Measurements from ENCODE around the gene TM9SF2. TPM values are rescaled to one million over a fixed set of nuclear protein-coding genes. Genes with fewer than 3 reads are reported as not detected.

Gene TM9SF2
- total RNA-seq, 1 experiment from 2014 or later: 84.0 TPM

DNA sequence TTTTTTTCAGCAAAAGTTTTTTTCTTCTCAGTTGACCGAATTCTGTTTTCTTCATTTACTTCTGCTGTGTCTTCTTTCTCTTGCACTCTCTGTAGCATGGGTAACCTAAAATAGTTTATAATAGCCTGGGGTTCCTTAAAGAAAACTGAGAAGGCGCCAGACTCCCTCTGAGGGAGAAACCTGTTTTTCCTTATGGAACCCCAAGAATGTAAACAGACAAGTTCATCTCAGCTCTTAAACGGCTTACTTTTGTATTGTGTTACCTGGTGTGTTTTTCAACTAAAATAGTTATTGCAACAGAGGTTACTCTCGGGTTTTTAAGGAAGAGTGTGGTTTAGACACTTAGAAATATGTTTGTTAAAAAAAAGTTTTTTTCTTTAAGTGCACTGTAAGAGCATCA lies 23.8 kb upstream of the TM9SF2 start:
- peaks cover 17% of the 10 kb centered on the region for H3K4me1 Mint-ChIP-seq
- no peaks in the 10 kb centered on the region for H3K9me3 Mint-ChIP-seq
- DNase-seq (ENCODE audit: low spot score) (no peak), ATAC-seq (no peak)
- ChIA-PET POLR2A (no interaction called here), CTCF (no interaction called here)
- H3K27ac Mint-ChIP-seq: peak overlapping the region; percentile 66
- H3K27me3 Mint-ChIP-seq (ENCODE audit: low read depth): no peaks in the 10 kb centered on the region
- TF ChIP-seq ZNF416 (CRISPR knock-in tag; IDR thresholded peaks at IDR 0.05): no peak
- TF ChIP-seq, protein P1, sequence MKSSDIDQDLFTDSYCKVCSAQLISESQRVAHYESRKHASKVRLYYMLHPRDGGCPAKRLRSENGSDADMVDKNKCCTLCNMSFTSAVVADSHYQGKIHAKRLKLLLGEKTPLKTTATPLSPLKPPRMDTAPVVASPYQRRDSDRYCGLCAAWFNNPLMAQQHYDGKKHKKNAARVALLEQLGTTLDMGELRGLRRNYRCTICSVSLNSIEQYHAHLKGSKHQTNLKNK (CRISPR knock-in tag; IDR thresholded peaks at IDR 0.05): no peak
- TF ChIP-seq SMAD3 (CRISPR knock-in tag; IDR thresholded peaks at IDR 0.05; ENCODE audit: borderline replicate concordance): no peak
- no peak for TF ChIP-seq ZNF121 (CRISPR knock-in tag; IDR thresholded peaks at IDR 0.05)
- TF ChIP-seq, protein P2, sequence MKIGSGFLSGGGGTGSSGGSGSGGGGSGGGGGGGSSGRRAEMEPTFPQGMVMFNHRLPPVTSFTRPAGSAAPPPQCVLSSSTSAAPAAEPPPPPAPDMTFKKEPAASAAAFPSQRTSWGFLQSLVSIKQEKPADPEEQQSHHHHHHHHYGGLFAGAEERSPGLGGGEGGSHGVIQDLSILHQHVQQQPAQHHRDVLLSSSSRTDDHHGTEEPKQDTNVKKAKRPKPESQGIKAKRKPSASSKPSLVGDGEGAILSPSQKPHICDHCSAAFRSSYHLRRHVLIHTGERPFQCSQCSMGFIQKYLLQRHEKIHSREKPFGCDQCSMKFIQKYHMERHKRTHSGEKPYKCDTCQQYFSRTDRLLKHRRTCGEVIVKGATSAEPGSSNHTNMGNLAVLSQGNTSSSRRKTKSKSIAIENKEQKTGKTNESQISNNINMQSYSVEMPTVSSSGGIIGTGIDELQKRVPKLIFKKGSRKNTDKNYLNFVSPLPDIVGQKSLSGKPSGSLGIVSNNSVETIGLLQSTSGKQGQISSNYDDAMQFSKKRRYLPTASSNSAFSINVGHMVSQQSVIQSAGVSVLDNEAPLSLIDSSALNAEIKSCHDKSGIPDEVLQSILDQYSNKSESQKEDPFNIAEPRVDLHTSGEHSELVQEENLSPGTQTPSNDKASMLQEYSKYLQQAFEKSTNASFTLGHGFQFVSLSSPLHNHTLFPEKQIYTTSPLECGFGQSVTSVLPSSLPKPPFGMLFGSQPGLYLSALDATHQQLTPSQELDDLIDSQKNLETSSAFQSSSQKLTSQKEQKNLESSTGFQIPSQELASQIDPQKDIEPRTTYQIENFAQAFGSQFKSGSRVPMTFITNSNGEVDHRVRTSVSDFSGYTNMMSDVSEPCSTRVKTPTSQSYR (CRISPR knock-in tag; IDR thresholded peaks at IDR 0.05): no peak
- no peak for TF ChIP-seq ZNF671 (CRISPR knock-in tag; IDR thresholded peaks at IDR 0.05)
- TF ChIP-seq, protein P3, sequence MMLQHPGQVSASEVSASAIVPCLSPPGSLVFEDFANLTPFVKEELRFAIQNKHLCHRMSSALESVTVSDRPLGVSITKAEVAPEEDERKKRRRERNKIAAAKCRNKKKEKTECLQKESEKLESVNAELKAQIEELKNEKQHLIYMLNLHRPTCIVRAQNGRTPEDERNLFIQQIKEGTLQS (CRISPR knock-in tag; conservative IDR thresholded peaks at IDR 0.05): no peak
- no peak for TF ChIP-seq NR3C1 (CRISPR knock-in tag; conservative IDR thresholded peaks at IDR 0.05; ENCODE audit: low read depth)
- no peak for TF ChIP-seq NR1H2 (CRISPR knock-in tag; IDR thresholded peaks at IDR 0.05)
- TF ChIP-seq, protein P4, sequence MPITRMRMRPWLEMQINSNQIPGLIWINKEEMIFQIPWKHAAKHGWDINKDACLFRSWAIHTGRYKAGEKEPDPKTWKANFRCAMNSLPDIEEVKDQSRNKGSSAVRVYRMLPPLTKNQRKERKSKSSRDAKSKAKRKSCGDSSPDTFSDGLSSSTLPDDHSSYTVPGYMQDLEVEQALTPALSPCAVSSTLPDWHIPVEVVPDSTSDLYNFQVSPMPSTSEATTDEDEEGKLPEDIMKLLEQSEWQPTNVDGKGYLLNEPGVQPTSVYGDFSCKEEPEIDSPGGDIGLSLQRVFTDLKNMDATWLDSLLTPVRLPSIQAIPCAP (CRISPR knock-in tag; IDR thresholded peaks at IDR 0.05): no peak
- no peak for TF ChIP-seq ELF4 (CRISPR knock-in tag; IDR thresholded peaks at IDR 0.05; ENCODE audit: low read depth)
- TF ChIP-seq TEAD4 (CRISPR knock-in tag; IDR thresholded peaks at IDR 0.05): no peak
- TF ChIP-seq, protein P5, sequence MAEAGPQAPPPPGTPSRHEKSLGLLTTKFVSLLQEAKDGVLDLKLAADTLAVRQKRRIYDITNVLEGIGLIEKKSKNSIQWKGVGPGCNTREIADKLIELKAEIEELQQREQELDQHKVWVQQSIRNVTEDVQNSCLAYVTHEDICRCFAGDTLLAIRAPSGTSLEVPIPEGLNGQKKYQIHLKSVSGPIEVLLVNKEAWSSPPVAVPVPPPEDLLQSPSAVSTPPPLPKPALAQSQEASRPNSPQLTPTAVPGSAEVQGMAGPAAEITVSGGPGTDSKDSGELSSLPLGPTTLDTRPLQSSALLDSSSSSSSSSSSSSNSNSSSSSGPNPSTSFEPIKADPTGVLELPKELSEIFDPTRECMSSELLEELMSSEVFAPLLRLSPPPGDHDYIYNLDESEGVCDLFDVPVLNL (CRISPR knock-in tag; IDR thresholded peaks at IDR 0.05; ENCODE audit: borderline replicate concordance, low read depth): no peak
- no peak overlapping the region for H3K4me3 Mint-ChIP-seq
- no peaks in the 10 kb centered on the region for H3K36me3 Mint-ChIP-seq

DNA sequence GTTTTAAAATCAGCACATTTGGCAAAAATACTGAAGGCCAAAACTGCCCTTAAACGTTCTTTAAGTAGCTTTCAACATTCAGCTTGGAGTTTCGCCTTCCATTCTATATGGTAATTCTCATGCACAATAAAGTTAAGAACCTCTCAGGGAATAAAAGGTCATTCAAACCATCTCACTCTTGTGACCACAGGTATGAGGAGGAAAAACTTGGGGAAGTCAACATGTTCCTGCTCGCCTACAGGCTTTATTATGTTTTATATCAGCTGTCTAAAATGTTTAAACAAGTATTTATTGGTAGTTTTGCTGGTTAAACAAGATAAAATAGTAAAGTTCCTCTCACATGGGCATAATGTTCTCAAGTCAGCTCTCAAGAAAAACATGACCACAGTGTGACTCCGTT lies 19.9 kb upstream of the TM9SF2 start:
- no peak for ATAC-seq
- H3K27ac Mint-ChIP-seq: no peak overlapping the region
- no peaks in the 10 kb centered on the region for H3K36me3 Mint-ChIP-seq
- no peak for TF ChIP-seq SMAD4 (CRISPR knock-in tag; IDR thresholded peaks at IDR 0.05)
- TF ChIP-seq JAZF1 (CRISPR knock-in tag; IDR thresholded peaks at IDR 0.05): no peak
- TF ChIP-seq EMX1 (CRISPR knock-in tag; IDR thresholded peaks at IDR 0.05): no peak
- TF ChIP-seq ZNF263 (CRISPR knock-in tag; IDR thresholded peaks at IDR 0.05; ENCODE audit: low read depth): no peak
- DNase-seq (ENCODE audit: low spot score): no peak
- peaks cover 3% of the 10 kb centered on the region; the same call in 1 of the 2 replicates for H3K9me3 Mint-ChIP-seq
- H3K4me1 Mint-ChIP-seq: peaks cover 12% of the 10 kb centered on the region
- peaks cover 6% of the 10 kb centered on the region for H3K27me3 Mint-ChIP-seq (ENCODE audit: low read depth)
- POLR2A ChIA-PET: interaction anchor here (0.7 kb wide), 1 partner anchor 66 kb away, joined by 3 read pairs; no protein-coding TSS in a partner anchor
- CTCF ChIA-PET: no interaction called here
- H3K4me3 Mint-ChIP-seq: no peak overlapping the region

DNA sequence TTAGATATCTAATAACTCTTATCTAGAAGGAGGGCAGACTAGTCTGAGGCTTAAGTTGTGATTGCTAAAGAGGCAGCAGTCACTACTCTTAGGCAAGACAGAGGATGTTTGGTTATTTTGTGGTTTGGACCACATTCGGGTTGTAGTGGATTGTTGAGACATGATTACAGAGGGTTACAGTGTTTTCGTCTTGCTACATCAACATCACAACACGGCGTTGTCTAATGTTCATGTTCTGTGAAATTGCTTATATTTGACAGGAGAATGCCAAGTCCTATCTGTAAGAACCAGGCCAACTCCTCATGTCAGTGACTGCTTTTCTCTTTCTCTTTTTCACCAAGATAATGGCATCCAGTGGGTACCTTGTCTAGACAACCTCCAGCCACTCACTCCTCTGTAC lies 16.8 kb upstream of the TM9SF2 start:
- no peak overlapping the region for H3K27ac Mint-ChIP-seq
- H3K9me3 Mint-ChIP-seq: peaks cover 17% of the 10 kb centered on the region
- no peaks in the 10 kb centered on the region for H3K4me1 Mint-ChIP-seq
- CTCF ChIA-PET: no interaction called here
- peaks cover 6% of the 10 kb centered on the region for H3K27me3 Mint-ChIP-seq (ENCODE audit: low read depth)
- POLR2A ChIA-PET: no interaction called here
- no peak for DNase-seq (ENCODE audit: low spot score)
- H3K4me3 Mint-ChIP-seq: no peak overlapping the region
- no peak for ATAC-seq
- TF ChIP-seq GRHL2 (CRISPR knock-in tag; IDR thresholded peaks at IDR 0.05; ENCODE audit: insufficient replicate concordance, severe bottlenecking) (no peak), NFE2L1 (CRISPR knock-in tag; IDR thresholded peaks at IDR 0.05) (no peak), ATF1 (CRISPR knock-in tag; IDR thresholded peaks at IDR 0.05) (no peak), TP53 (CRISPR knock-in tag; IDR thresholded peaks at IDR 0.05) (no peak), ZNF263 (CRISPR knock-in tag; IDR thresholded peaks at IDR 0.05; ENCODE audit: low read depth) (no peak), PRRX2 (CRISPR knock-in tag; IDR thresholded peaks at IDR 0.05) (no peak), TEAD1 (CRISPR knock-in tag; IDR thresholded peaks at IDR 0.05) (no peak)
- TF ChIP-seq, protein P3 (CRISPR knock-in tag; conservative IDR thresholded peaks at IDR 0.05): no peak
- TF ChIP-seq, protein P6, sequence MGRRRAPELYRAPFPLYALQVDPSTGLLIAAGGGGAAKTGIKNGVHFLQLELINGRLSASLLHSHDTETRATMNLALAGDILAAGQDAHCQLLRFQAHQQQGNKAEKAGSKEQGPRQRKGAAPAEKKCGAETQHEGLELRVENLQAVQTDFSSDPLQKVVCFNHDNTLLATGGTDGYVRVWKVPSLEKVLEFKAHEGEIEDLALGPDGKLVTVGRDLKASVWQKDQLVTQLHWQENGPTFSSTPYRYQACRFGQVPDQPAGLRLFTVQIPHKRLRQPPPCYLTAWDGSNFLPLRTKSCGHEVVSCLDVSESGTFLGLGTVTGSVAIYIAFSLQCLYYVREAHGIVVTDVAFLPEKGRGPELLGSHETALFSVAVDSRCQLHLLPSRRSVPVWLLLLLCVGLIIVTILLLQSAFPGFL (CRISPR knock-in tag; IDR thresholded peaks at IDR 0.05; ENCODE audit: borderline replicate concordance): no peak
- TF ChIP-seq, protein P7, sequence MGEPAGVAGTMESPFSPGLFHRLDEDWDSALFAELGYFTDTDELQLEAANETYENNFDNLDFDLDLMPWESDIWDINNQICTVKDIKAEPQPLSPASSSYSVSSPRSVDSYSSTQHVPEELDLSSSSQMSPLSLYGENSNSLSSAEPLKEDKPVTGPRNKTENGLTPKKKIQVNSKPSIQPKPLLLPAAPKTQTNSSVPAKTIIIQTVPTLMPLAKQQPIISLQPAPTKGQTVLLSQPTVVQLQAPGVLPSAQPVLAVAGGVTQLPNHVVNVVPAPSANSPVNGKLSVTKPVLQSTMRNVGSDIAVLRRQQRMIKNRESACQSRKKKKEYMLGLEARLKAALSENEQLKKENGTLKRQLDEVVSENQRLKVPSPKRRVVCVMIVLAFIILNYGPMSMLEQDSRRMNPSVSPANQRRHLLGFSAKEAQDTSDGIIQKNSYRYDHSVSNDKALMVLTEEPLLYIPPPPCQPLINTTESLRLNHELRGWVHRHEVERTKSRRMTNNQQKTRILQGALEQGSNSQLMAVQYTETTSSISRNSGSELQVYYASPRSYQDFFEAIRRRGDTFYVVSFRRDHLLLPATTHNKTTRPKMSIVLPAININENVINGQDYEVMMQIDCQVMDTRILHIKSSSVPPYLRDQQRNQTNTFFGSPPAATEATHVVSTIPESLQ (CRISPR knock-in tag; IDR thresholded peaks at IDR 0.05): no peak
- peaks cover 3% of the 10 kb centered on the region; the same call in 1 of the 2 replicates for H3K36me3 Mint-ChIP-seq

All from WTC11 (cell line).